GM06990 (cell line): ENCODE data around the gene NOL12.
"Not testable (repeated sequence)": the region's sequence is repeated elsewhere in the genome, so short reads cannot be mapped to it uniquely, and the experiment has no call there.

Experiments used
- DNase-seq: peaks from one replicate; pipeline ENCODE4 v3.0.0-alpha.2; 2011; ENCODE audit not compliant: insufficient read length; ENCODE audit errors: extremely low read depth
- H3K27me3 ChIP-seq: replicated peaks from 2 replicates; pipeline ENCODE4 v1.6.0; 2011; ENCODE audit warnings: low read length; ENCODE audit not compliant: control insufficient read depth, insufficient read depth
- H3K36me3 ChIP-seq: 2 replicates; pipeline ENCODE4 v1.5.1; 2011; ENCODE audit warnings: low read length; ENCODE audit not compliant: control insufficient read depth, insufficient read depth
- H3K4me3 ChIP-seq: replicated peaks from 2 replicates; pipeline ENCODE4 v1.5.1; 2011; ENCODE audit warnings: low read depth, mild to moderate bottlenecking, control low read depth, low read length
- TF ChIP-seq, protein P1 (sequence below): IDR thresholded peaks from 2 replicates; pipeline ENCODE4 v1.5.1; 2011; ENCODE audit warnings: low read length, control low read depth, mild to moderate bottlenecking, inconsistent platforms; ENCODE audit not compliant: insufficient read depth, poor library complexity, severe bottlenecking

NOL12 gene

DNA sequence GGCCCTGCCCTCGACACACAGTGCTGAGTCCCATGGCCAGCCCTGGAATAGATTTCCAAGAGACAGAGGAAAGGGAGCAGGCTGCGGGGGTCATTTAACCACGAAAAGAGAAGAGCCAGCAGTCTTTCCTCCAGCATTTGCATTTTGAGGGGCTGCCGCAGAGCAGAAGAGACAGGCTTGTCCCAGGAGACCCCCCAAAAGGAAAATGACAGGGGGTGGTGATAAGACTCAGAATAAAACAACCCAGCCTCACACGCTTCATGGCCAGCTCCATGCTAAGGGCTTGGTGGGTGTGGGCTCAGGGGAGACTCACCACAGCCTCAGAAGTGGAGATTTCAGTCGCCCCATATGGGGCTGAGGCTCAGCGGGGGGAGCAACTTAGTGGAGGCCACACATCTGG lies 27.6 kb downstream of the NOL12 start:
- Histone ChIP-seq H3K27me3 (no peaks in the 10 kb centered on the region), H3K36me3 (no peaks in the 10 kb centered on the region), H3K4me3 (no peak overlapping the region)
- TF ChIP-seq, protein P1, sequence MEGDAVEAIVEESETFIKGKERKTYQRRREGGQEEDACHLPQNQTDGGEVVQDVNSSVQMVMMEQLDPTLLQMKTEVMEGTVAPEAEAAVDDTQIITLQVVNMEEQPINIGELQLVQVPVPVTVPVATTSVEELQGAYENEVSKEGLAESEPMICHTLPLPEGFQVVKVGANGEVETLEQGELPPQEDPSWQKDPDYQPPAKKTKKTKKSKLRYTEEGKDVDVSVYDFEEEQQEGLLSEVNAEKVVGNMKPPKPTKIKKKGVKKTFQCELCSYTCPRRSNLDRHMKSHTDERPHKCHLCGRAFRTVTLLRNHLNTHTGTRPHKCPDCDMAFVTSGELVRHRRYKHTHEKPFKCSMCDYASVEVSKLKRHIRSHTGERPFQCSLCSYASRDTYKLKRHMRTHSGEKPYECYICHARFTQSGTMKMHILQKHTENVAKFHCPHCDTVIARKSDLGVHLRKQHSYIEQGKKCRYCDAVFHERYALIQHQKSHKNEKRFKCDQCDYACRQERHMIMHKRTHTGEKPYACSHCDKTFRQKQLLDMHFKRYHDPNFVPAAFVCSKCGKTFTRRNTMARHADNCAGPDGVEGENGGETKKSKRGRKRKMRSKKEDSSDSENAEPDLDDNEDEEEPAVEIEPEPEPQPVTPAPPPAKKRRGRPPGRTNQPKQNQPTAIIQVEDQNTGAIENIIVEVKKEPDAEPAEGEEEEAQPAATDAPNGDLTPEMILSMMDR = no peak
- no peak for DNase-seq

GRCh38 chr22:37714634-37715033 lies 28.5 kb downstream of the NOL12 start:
- no peaks in the 10 kb centered on the region for H3K27me3 ChIP-seq
- H3K36me3 ChIP-seq = no peaks in the 10 kb centered on the region
- TF ChIP-seq, protein P1 = no peak

DNA sequence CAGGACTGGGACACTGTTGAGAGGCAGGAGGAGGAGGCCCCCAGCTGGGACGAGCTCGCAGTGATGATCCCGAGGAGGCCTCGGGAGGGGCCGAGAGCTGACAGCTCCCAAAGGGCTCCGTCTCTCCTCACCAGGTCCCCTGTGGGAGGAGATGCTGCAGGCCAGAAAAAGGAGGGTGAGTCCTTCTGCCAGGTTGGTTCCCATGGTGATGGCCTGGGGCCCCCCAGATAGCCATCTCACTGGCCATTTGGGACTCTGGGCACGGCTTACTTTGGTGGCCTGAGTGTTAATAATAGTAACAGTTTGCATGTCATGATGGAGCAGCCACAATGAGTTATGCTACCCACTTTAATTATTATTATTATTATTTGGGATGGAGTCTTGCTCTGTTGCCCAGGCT lies 29.6 kb downstream of the NOL12 start:
- Histone ChIP-seq H3K27me3 (no peaks in the 10 kb centered on the region), H3K4me3 (no peak overlapping the region), H3K36me3 (no peaks in the 10 kb centered on the region)
- no peak for DNase-seq
- TF ChIP-seq, protein P1 = no peak

More at GRCh38 chr22:37714634-37715033, 28.5 kb downstream of the NOL12 start:
- no peak overlapping the region for H3K4me3 ChIP-seq
- no peak for DNase-seq

- Histone ChIP-seq H3K36me3 (no peaks in the 10 kb centered on the region), H3K27me3 (no peaks in the 10 kb centered on the region), H3K4me3 (no peak overlapping the region)
- TF ChIP-seq, protein P1 = no peak
- no peak for DNase-seq
Measured at GRCh38 chr22:37716708-37717107, 30.6 kb downstream of the NOL12 start.

GRCh38 chr22:37717235-37717634 lies 31.1 kb downstream of the NOL12 start:
- DNase-seq, H3K36me3 ChIP-seq, H3K27me3 ChIP-seq, H3K4me3 ChIP-seq: not testable (repeated sequence)

DNA sequence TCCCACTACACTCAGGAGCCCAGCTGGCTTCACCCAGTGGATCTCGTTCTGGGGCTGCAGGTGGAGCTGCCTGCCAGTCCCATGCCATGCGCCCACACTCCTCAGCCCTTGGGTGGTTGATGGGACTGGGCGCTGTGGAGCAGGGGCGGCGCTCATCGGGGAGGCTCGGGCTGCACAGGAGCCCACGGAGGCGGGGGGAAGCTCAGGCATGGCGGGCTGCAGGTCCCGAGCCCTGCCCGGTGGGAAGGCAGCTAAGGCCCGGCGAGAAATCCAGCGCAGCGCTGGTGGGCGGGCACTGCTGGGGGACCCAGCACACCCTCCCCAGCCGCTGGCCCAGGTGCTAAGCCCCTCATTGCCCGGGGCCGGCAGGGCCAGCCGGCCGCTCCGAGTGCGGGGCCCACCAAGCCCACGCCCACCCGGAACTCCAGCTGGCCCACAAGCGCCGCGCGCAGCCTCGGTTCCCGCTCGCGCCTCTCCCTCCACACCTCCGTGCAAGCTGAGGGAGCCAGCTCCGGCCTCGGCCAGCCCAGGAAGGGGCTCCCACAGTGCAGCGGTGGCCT lies 31.7 kb downstream of the NOL12 start:
- not testable (repeated sequence) for H3K27me3 ChIP-seq, H3K36me3 ChIP-seq, DNase-seq, H3K4me3 ChIP-seq
